Measurements from ENCODE around the gene IGFL3. TPM values are rescaled to one million over a fixed set of nuclear protein-coding genes. Genes with fewer than 3 reads are reported as not detected.

IGFL3 gene
- total and polyA plus RNA-seq, 9 of the 15 experiments (the other 6 are each of a cell fraction or from before 2014, with no cell fraction given) = not detected

DNA sequence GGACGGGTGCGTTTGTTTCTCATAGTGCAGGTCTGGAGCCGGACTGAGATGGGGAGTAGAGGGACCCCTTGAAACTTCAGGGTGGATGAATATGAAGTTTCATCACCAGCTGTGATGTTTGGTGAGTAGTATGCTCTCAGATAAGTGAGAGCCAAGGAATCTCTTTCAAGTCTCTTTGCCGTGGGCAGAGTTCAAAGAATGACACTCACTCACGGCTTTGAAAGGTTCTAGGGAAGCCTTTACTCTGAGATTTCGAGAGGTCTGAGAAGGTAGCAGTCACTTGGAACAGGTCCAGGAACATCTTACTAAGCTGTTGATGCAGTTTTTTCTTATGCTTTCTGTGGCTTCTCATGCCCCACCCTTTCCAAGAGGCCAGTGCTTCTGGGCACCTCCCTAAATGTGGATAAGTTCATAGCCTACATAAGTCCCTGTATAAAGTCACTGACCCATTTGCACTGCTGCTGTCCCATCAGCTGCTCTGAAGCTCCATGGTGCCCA, 23.4 kb upstream of the IGFL3 start, which contains the start of gene IGFL2:
IGFL2 (plus strand) TSS at position 448 of the 498 bp plus-strand sequence; CDS start at position 489, 41 bp downstream.
- ChIA-PET POLR2A (interaction anchor here (0.7 to 1.0 kb wide), 2 partner anchors 8 to 513 kb away, joined by 3 to 4 read pairs; no protein-coding TSS in a partner anchor), CTCF (ENCODE audit: low intra/inter-chr PET ratio) (no interaction called here)
- TF ChIP-seq ZNF277 (CRISPR knock-in tag; IDR thresholded peaks at IDR 0.05; ENCODE audit: borderline replicate concordance) (no peak), ZNF668 (CRISPR knock-in tag; IDR thresholded peaks at IDR 0.05) (no peak), NRF1 (conservative IDR thresholded peaks at IDR 0.05 in 1 of 2, IDR thresholded peaks at IDR 0.05 in 1 of 2) (no peak)
- no peak within 1 kb of the TSS for H3K27ac ChIP-seq (ENCODE audit: extremely low read depth, low read depth, low read length)
- ATAC-seq (no peak), DNase-seq (ENCODE audit: extremely low read depth in 1 of 4, low spot score in 3 of 4) (no peak), FAIRE-seq (no peak)
- no TSS peak for BruUV-seq (replicated peaks)
- peaks cover 0 to 6% of the 10 kb centered on the region in 2 experiments; a peak in 2 of 5 replicates for H3K27me3 ChIP-seq (ENCODE audit: control insufficient read depth in 2 of 2, insufficient read depth in 2 of 2, low read length in 2 of 2)
- no peak within 1 kb of the TSS for H2AFZ ChIP-seq (ENCODE audit: low read depth, low read length)
- H3K4me1 ChIP-seq (replicated peaks in 1 of 2; ENCODE audit: control insufficient read depth in 2 of 2, insufficient read depth in 2 of 2, low read length in 2 of 2) = no peaks in the 10 kb centered on the region; a peak in 1 of 5 replicates
- H3K79me2 ChIP-seq (ENCODE audit: control insufficient read depth, insufficient read depth, low read length) = no peaks in the 10 kb centered on the region
- no peaks in the 10 kb centered on the region for H3K9me3 ChIP-seq (replicated peaks; ENCODE audit: control insufficient read depth, insufficient read depth, low read depth, low read length)
- no peaks in the 10 kb centered on the region for H3K9me1 ChIP-seq (ENCODE audit: control insufficient read depth, insufficient read depth, low read length)
- no peak within 1 kb of the TSS for H3K9ac ChIP-seq (ENCODE audit: insufficient read depth in 1 of 2, low read depth in 2 of 2, low read length in 2 of 2)
- H3K36me3 ChIP-seq (ENCODE audit: control insufficient read depth, insufficient read depth, low read length) = no peaks in the 10 kb centered on the region
- intact Hi-C loops (cut with micrococcal nuclease) = no loop called here
- WGBS (ENCODE audit: insufficient coverage, low coverage, missing lambda C conversion rate) = 4% methylated on average over 6 of the region's 6 CpGs
- H3K4me3 ChIP-seq = no peak within 1 kb of the TSS
- in situ Hi-C loops (cut with MboI) = no loop called here
- no peak within 1 kb of the TSS for H3K4me2 ChIP-seq (ENCODE audit: insufficient read depth, low read length)
- H4K20me1 ChIP-seq (replicated peaks; ENCODE audit: control insufficient read depth, insufficient read depth, low read length) = no peaks in the 10 kb centered on the region

Data from K562 (cell line).